Activated CD4-positive, alpha-beta T cell treated with anti-CD3 and anti-CD28 coated beads for 36 hours (primary cell): ENCODE data around the gene ENTHD1. TPM values are rescaled to one million over a fixed set of nuclear protein-coding genes. Genes with fewer than 3 reads are reported as not detected.

Experiments used
- ATAC-seq: fragments of 200-7000 bp; cut with Tn5 transposase; one replicate; pipeline ENCODE4 v1.10.0; 2021; ENCODE audit warnings: mild to moderate bottlenecking, moderate library complexity
- CTCF ChIA-PET: fragments of 350-600 bp; sonication (Branson Sonifier 250); formaldehyde crosslinking; loops from one replicate; lab custom pipeline; 2021; ENCODE audit warnings: antibody characterized with exemption; lab: Charles Lee
- POLR2A ChIA-PET: fragments of 350-600 bp; sonication (Branson Sonifier 250); formaldehyde crosslinking; loops from one replicate; lab custom pipeline; 2021; ENCODE audit warnings: antibody characterized with exemption, inconsistent platforms; lab: Charles Lee
- DNase-seq: peaks from one replicate; pipeline ENCODE4 v3.0.0-alpha.2; 2020
- H3K27ac Mint-ChIP-seq: one replicate; pipeline ENCODE4 v1.8.0; 2021; ENCODE audit warnings: mixed read lengths
- H3K27me3 Mint-ChIP-seq: one replicate; pipeline ENCODE4 v1.8.0; 2021; ENCODE audit warnings: mixed read lengths
- H3K36me3 Mint-ChIP-seq: one replicate; pipeline ENCODE4 v1.8.0; 2021; ENCODE audit warnings: low read depth, mixed read lengths
- H3K4me1 Mint-ChIP-seq: one replicate; pipeline ENCODE4 v1.8.0; 2021; ENCODE audit warnings: mixed read lengths
- H3K4me3 Mint-ChIP-seq: one replicate; pipeline ENCODE4 v1.8.0; 2021; ENCODE audit warnings: mild to moderate bottlenecking, moderate library complexity, mixed read lengths
- H3K9me3 Mint-ChIP-seq: one replicate; pipeline ENCODE4 v1.8.0; 2021; ENCODE audit warnings: low read depth, mixed read lengths
- intact Hi-C, 2 experiments: fragments of 100-400 bp; cut with DNase I in 1 of 2; cut with micrococcal nuclease in 1 of 2; formaldehyde crosslinking; loops; one replicate each; pipeline versions ENCODE4 v1.14.2 to v1.15.1; 2022 to 2024; cut with DNase I, micrococcal nuclease
- total RNA-seq, 2 experiments: library from RNA; stranded (reverse); gene quantifications; one replicate each; pipeline ENCODE4 v1.2.3, GENCODE V29; 2021

The ENTHD1 gene
- total RNA-seq, 2 experiments from 2014 or later, result 0.59 to 0.70 TPM

DNA sequence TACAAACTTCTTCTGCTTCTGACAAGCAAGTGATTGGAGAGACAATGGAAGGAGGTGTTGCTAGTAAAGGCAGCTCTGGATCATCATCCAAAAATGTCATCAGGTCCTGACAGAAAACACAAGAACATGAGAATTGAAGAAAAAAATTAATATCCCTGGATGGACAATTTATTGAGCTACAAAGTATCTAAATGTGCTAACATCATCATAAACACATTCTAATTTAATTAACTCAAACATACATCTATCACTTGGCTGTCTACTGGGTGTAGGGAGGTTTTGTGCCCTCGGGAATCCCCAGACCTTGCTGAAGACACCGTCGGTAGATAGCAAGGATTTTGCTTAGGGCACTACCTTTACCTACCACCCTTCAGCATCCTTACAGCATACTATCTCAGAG lies 72.6 kb downstream of the ENTHD1 start:
- Mint-ChIP-seq H3K9me3 (no peaks in the 10 kb centered on the region), H3K27ac (no peak overlapping the region), H3K4me3 (no peak overlapping the region), H3K27me3 (no peaks in the 10 kb centered on the region), H3K36me3 (no peaks in the 10 kb centered on the region), H3K4me1 (peaks cover 2% of the 10 kb centered on the region)
- CTCF ChIA-PET, result no interaction called here
- intact Hi-C loops, result no loop called here
- no peak for DNase-seq
- POLR2A ChIA-PET, result no interaction called here
- ATAC-seq, result no peak

DNA sequence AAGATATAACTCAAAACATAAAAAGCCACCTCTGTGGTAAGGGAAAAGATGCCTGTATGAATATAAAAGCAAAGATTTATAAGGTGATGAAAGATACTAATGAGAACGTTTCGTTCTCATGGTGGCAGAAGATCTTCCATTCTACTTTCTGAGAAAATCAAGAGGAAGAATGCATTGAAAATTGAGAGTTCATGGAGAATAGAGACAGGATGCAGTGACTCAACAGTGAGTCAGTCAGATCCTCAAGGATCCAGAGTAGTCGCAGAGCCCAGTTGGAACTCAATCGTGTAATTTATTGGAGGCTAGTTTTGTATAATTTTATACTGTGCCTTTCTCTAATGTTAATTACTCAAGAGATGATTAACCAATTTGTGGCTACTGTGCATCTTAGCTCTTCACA lies 73.3 kb downstream of the ENTHD1 start:
- H3K4me1 Mint-ChIP-seq, result no peaks in the 10 kb centered on the region
- no peak for ATAC-seq
- no peak overlapping the region for H3K4me3 Mint-ChIP-seq
- POLR2A ChIA-PET, result no interaction called here
- no peak for DNase-seq
- no peaks in the 10 kb centered on the region for H3K36me3 Mint-ChIP-seq
- H3K27ac Mint-ChIP-seq, result no peak overlapping the region
- H3K27me3 Mint-ChIP-seq, result no peaks in the 10 kb centered on the region
- CTCF ChIA-PET, result interaction anchor here (0.6 kb wide), 1 partner anchor 18 kb away, joined by 3 read pairs; no protein-coding TSS in a partner anchor
- H3K9me3 Mint-ChIP-seq, result no peaks in the 10 kb centered on the region
- intact Hi-C loops, result no loop called here

DNA sequence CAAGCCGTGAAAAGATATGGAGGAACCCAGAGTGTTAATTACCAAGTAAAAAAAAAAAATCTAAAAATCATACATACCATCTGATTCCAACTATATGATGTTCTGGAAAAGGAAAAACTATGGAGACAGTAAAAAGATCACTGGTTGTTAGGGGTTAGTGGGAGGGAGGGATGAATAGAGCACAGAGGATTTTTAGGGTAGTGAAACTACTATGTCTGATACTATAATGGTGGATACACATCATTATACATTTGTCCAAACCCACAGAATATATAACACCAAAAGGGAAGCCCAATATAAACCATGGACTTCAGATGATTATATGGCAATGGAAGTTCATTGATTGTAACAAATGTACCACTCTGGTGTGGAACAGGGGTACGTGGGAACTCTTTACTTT lies 74.1 kb downstream of the ENTHD1 start:
- Mint-ChIP-seq H3K4me3 (no peak overlapping the region), H3K27me3 (no peaks in the 10 kb centered on the region), H3K4me1 (no peaks in the 10 kb centered on the region), H3K36me3 (no peaks in the 10 kb centered on the region), H3K27ac (no peak overlapping the region), H3K9me3 (no peaks in the 10 kb centered on the region)
- CTCF ChIA-PET, result interaction anchor here (0.6 to 1.2 kb wide), 5 partner anchors 10 to 180 kb away, joined by 3 to 4 read pairs (median 3); no protein-coding TSS in a partner anchor
- intact Hi-C loops, result no loop called here
- POLR2A ChIA-PET, result no interaction called here
- DNase-seq, result no peak
- ATAC-seq, result no peak

DNA sequence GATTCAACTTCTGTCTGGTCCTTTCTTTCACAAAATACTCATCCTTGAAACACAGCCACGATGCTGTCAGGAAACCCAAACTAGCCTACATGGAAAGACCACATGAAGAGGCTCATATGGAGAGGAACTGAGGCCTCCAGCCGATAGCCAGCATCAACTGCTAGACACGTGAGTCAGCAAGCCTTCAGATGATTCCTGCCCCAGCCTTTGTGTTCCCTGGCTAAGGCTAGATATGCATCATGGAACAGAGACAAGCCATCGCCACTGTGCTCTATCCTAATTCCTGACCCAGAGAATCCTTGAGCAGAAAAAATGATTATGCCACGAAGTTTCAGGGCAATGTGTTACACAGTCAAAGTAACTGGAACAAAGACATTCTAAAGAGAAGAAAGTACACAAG lies 75.5 kb downstream of the ENTHD1 start:
- intact Hi-C loops, result no loop called here
- H3K27ac Mint-ChIP-seq, result no peak overlapping the region
- no peaks in the 10 kb centered on the region for H3K36me3 Mint-ChIP-seq
- H3K27me3 Mint-ChIP-seq, result no peaks in the 10 kb centered on the region
- no peak overlapping the region for H3K4me3 Mint-ChIP-seq
- no peaks in the 10 kb centered on the region for H3K4me1 Mint-ChIP-seq
- DNase-seq (no peak), ATAC-seq (no peak)
- H3K9me3 Mint-ChIP-seq, result no peaks in the 10 kb centered on the region
- POLR2A ChIA-PET, result no interaction called here
- CTCF ChIA-PET, result interaction anchor here (0.8 kb wide), 1 partner anchor 110 kb away, joined by 3 read pairs; no protein-coding TSS in a partner anchor

DNA sequence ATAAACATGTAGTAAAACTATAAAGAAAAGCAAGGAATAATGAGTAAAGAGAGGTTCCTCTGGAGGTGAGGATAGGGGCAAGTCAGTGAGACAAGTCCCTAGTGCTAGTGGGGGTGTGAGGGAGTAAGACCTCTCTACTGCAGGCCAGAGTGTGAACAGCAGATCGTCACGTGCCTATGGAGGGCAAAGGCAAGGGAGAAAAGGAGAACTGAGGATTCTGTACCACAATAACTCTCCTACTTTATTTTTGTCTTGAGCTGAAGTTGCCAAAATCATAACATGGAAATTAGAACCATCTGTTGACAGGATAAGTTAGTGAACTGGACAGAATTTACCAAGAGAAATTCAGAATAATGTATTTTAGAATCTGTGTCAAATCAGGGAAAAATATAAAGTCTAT lies 77.6 kb downstream of the ENTHD1 start:
- Mint-ChIP-seq H3K27me3 (no peaks in the 10 kb centered on the region), H3K27ac (no peak overlapping the region), H3K4me1 (no peaks in the 10 kb centered on the region), H3K4me3 (no peak overlapping the region), H3K36me3 (no peaks in the 10 kb centered on the region), H3K9me3 (no peaks in the 10 kb centered on the region)
- DNase-seq (no peak), ATAC-seq (no peak)
- ChIA-PET CTCF (no interaction called here), POLR2A (no interaction called here)
- intact Hi-C loops, result no loop called here

DNA sequence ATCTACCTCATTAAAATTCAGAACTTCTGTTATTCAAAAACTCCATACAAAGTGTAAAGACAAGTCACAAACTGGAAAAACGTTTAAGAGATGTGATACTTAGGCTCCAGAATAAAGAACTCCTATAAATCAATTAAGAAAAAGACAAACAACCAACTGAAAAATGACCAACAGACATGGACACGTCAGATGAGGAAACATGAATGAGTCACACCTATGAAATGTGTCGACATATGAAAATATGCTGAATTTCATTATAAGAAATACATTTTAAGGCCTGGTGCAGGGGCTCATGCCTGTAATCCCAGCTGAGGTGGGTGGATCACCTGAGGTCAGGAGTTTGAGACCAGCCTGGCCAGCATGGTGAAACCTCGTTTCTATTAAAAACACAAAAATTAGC lies 78.7 kb downstream of the ENTHD1 start:
- intact Hi-C loops, result no loop called here
- ChIA-PET POLR2A (no interaction called here), CTCF (no interaction called here)
- peaks cover 4% of the 10 kb centered on the region for H3K4me1 Mint-ChIP-seq
- no peaks in the 10 kb centered on the region for H3K36me3 Mint-ChIP-seq
- no peak overlapping the region for H3K27ac Mint-ChIP-seq
- H3K4me3 Mint-ChIP-seq, result no peak overlapping the region
- H3K27me3 Mint-ChIP-seq, result no peaks in the 10 kb centered on the region
- no peaks in the 10 kb centered on the region for H3K9me3 Mint-ChIP-seq
- ATAC-seq (no peak), DNase-seq (no peak)

DNA sequence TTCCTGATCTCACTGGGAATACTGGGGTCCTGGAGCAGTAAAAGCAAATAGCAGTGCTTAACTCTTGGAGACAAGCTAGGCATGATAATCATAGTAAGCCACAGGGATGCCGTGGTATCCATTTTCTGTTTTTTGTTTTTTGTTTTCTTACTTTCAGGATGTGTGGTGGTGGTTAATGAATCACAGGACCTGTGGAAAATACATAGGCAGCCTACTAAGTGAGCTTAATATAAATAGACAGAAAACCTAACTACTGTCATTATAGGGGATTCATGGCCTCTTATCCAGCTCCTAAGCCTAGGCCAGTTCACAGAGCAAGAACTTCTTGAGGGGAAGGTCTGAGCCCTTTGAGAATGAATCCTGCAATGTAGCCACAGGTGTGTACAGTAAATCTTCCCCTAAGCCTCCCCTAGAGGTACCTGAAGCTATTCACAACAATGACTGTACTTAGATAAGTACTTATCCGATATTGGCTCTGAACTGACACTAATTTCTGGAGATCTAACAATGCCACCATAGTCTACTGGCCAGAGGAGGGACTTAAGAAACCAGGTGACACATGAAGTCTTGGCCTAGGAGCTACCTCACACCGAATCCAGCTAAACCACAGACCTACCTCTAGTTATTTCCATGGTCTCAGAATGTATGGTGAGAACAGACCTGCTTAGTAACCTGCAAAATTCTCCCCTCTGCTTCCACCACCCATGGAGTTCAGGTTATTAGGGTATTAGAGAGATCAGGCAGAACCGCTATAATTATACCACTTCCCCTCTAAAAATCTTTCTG lies 83.6 kb downstream of the ENTHD1 start:
- no peaks in the 10 kb centered on the region for H3K9me3 Mint-ChIP-seq
- intact Hi-C loops, result no loop called here
- POLR2A ChIA-PET, result interaction anchor here (0.6 kb wide), 1 partner anchor 61 kb away, joined by 3 read pairs; no protein-coding TSS in a partner anchor
- CTCF ChIA-PET, result interaction anchor here (0.6 to 1.5 kb wide), 7 partner anchors 9 to 248 kb away, joined by 3 to 5 read pairs (median 3); no protein-coding TSS in a partner anchor
- H3K27me3 Mint-ChIP-seq, result no peaks in the 10 kb centered on the region
- H3K27ac Mint-ChIP-seq, result no peak overlapping the region
- ATAC-seq, result peak; percentile 69
- no peak overlapping the region for H3K4me3 Mint-ChIP-seq
- peaks cover 30% of the 10 kb centered on the region for H3K4me1 Mint-ChIP-seq
- H3K36me3 Mint-ChIP-seq, result no peaks in the 10 kb centered on the region
- no peak for DNase-seq

DNA sequence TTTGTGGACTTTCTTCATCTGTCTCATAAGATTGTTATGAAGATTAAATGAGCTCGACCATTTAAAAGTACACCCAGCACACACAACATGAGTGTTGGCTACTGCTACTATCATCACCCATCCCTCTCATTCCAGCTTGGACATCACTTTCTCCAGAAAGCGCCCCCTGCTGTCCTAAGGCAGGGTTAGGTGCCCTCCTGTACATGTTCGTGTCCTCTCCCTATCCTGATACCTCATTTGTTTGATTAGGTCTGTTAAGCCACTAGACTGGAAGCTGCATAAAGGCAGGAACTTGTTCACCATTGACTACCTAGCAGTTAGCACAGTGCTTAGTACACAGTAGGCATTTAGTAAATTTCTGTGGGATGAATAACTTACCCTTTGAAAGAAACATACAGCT lies 85.5 kb downstream of the ENTHD1 start:
- CTCF ChIA-PET, result interaction anchor here (0.7 to 1.3 kb wide), 7 partner anchors 11 to 541 kb away, joined by 3 to 4 read pairs (median 3); no protein-coding TSS in a partner anchor
- intact Hi-C loops, result no loop called here
- Mint-ChIP-seq H3K27ac (no peak overlapping the region), H3K4me1 (peaks cover 30% of the 10 kb centered on the region), H3K4me3 (no peak overlapping the region), H3K27me3 (no peaks in the 10 kb centered on the region), H3K9me3 (no peaks in the 10 kb centered on the region), H3K36me3 (no peaks in the 10 kb centered on the region)
- ATAC-seq (peak; percentile 30), DNase-seq (peak; percentile 62)
- POLR2A ChIA-PET, result no interaction called here

DNA sequence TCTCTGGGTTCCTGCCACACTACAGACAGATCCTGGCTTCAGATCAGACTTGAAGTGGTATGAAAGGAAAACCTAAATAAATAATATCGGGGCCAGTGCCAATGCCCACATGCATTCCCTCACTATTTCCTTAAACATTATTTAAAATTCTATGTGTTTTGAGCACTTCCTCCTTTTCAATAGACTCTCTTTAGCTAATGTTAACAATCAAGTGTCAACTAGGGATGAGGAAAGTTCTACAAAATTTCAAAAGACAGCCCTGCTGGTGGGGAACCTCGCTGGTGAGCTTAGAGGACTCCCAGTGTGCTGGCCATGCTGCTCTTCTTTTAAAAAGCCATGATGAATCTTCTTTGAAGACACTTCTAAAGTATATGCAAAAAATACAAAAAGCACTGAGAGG lies 87.5 kb downstream of the ENTHD1 start:
- Mint-ChIP-seq H3K27ac (no peak overlapping the region), H3K4me3 (no peak overlapping the region), H3K4me1 (peaks cover 30% of the 10 kb centered on the region), H3K36me3 (no peaks in the 10 kb centered on the region), H3K9me3 (no peaks in the 10 kb centered on the region), H3K27me3 (no peaks in the 10 kb centered on the region)
- intact Hi-C loops, result no loop called here
- ChIA-PET CTCF (interaction anchor here (0.7 to 1.3 kb wide), 3 partner anchors 11 to 261 kb away, joined by 3 to 5 read pairs (median 3); no protein-coding TSS in a partner anchor), POLR2A (no interaction called here)
- DNase-seq (no peak), ATAC-seq (no peak)

DNA sequence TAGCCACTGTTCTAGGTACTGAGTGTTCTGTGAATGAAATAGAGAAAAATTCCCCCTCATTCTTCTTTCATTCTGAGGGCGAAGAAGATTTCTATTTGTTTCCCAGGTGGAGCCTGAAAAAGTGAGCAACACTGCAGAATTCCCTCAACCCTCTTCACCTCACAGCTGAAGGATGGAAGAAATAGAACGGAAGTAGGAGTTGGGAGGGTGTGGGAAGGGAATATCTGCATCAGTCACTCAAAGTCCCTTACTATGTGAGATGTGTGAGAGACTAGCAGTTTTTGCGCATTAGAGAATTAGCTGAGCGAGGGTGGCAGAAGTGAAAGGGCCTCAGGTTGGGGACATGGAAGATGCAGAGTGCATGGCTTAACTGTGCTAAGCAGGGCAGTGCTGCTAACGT lies 88.4 kb downstream of the ENTHD1 start:
- DNase-seq (no peak), ATAC-seq (no peak)
- H3K36me3 Mint-ChIP-seq, result no peaks in the 10 kb centered on the region
- no peaks in the 10 kb centered on the region for H3K27me3 Mint-ChIP-seq
- no peaks in the 10 kb centered on the region for H3K9me3 Mint-ChIP-seq
- intact Hi-C loops, result no loop called here
- H3K4me3 Mint-ChIP-seq, result no peak overlapping the region
- ChIA-PET CTCF (no interaction called here), POLR2A (interaction anchor here (0.7 kb wide), 2 partner anchors 225 to 248 kb away, joined by 3 read pairs; no protein-coding TSS in a partner anchor)
- peaks cover 28% of the 10 kb centered on the region for H3K4me1 Mint-ChIP-seq
- no peak overlapping the region for H3K27ac Mint-ChIP-seq

DNA sequence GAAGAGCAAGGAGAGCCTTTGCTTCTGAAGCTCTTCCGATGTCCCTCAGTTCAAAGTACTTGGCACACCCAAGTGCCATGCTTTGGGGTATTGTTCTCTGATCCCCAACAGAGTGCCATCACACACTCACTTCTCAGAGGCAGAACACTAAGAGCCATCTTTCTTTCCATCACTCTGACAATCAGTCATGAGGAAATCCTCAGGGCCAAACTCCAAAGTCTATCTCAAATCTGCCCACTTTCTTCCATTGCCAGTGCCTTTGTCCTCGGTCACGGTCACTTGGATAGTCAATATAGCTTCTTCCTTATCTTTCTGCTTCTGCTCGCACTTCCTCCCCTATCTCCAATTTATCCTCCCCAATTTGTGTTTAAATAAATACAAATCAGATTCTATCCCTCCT lies 90.9 kb downstream of the ENTHD1 start:
- POLR2A ChIA-PET, result no interaction called here
- intact Hi-C loops, result no loop called here
- H3K27me3 Mint-ChIP-seq, result no peaks in the 10 kb centered on the region

More for the DNA sequence above, 90.9 kb downstream of the ENTHD1 start:
- Mint-ChIP-seq H3K9me3 (peaks cover 9% of the 10 kb centered on the region), H3K4me1 (peaks cover 15% of the 10 kb centered on the region), H3K36me3 (peaks cover under 1% of the 10 kb centered on the region), H3K27ac (no peak overlapping the region), H3K4me3 (no peak overlapping the region)
- ATAC-seq (no peak), DNase-seq (no peak)
- CTCF ChIA-PET, result interaction anchor here (0.7 kb wide), 2 partner anchors 18 to 131 kb away, joined by 3 read pairs; no protein-coding TSS in a partner anchor
